GM20000 (cell line): ENCODE data around the gene CMTM8.

ENCODE experiments used
- DNase-seq: peaks from one replicate; pipeline ENCODE4 v3.0.0; 2012; ENCODE audit warnings: low spot score
- TF ChIP-seq, protein P1 (sequence below): IDR thresholded peaks from 2 replicates; pipeline ENCODE4 v1.5.1; 2012; ENCODE audit warnings: mild to moderate bottlenecking, control low read depth; ENCODE audit errors: extremely low read depth, missing control alignments

Gene CMTM8

DNA sequence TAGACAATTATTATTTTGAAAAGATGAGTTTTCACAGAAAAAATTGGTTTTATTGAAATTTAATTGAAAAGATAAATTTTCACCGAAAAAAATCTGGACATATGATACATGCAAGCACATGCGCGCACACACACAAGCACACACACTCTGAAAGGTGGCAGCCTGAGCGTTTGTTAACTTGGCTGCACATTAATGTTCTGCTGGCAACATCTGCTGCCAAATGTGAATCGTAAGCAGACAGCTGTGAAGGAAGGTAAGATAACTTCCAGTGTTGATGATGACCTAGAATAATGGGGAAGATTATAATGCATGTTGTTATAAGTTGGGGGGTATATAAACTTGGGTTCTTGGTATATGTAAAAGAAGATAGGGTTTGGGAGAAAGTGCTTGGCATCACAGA lies 134.8 kb downstream of the CMTM8 start:
- TF ChIP-seq, protein P1, sequence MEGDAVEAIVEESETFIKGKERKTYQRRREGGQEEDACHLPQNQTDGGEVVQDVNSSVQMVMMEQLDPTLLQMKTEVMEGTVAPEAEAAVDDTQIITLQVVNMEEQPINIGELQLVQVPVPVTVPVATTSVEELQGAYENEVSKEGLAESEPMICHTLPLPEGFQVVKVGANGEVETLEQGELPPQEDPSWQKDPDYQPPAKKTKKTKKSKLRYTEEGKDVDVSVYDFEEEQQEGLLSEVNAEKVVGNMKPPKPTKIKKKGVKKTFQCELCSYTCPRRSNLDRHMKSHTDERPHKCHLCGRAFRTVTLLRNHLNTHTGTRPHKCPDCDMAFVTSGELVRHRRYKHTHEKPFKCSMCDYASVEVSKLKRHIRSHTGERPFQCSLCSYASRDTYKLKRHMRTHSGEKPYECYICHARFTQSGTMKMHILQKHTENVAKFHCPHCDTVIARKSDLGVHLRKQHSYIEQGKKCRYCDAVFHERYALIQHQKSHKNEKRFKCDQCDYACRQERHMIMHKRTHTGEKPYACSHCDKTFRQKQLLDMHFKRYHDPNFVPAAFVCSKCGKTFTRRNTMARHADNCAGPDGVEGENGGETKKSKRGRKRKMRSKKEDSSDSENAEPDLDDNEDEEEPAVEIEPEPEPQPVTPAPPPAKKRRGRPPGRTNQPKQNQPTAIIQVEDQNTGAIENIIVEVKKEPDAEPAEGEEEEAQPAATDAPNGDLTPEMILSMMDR = no peak
- no peak for DNase-seq

DNA sequence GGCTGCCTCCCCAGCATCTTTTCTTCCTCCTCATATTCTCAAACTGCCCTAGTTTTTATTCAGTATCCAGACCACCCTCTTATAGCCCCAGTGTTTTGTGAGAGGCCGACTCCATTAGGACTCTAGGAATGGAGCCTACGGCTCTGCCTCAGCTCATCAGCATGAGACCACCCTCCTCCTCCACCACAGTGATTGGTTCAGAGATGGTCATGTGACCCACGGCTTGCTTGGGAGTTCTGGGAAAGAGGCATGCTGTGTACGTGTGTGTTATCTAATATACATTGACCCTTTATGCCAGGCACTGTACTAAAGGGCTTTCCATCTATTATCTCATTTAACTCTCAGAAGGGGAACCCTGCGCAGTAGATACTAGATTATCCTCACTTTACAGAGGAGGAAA lies 135.4 kb downstream of the CMTM8 start:
- DNase-seq = no peak
- TF ChIP-seq, protein P1 = no peak

DNA sequence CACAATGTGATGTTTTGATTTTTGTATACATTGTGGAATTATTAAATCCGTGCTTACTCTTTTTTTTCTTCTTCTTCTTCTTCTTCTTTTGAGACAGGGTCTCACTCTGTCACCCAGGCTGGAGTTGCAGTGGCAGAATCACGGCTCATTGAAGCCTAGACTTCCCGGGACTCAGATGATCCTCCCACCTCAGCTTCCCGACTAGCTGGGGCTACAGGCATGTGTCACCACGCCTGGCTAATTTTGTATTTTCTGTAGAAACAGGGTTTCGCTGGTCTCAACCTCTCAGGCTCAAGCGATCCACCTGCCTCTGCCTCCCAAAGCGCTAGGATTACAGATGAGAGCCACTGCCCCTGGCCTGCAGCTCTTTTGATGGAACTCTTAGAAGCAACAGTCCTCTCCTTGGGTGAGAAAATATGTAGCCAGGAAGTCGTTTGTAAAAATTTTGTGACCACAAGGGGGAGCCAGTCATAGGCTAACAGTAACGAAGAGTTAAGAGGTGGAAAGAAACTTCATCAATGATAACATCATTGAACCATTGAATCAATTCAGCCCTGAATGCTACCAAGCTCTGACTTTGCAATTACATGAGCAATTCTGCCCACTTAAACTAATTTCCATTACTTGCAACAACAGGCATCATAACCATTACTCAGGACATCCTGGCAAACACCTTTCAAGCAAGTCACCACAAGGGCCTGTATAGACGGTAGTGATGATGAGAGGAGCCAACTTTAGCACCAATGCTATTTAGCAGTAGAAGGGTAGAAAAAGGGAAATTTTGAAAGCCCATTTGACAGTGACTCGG lies 136.5 kb downstream of the CMTM8 start:
- TF ChIP-seq, protein P1 = peak; percentile 44
- DNase-seq = peak; percentile 65

DNA sequence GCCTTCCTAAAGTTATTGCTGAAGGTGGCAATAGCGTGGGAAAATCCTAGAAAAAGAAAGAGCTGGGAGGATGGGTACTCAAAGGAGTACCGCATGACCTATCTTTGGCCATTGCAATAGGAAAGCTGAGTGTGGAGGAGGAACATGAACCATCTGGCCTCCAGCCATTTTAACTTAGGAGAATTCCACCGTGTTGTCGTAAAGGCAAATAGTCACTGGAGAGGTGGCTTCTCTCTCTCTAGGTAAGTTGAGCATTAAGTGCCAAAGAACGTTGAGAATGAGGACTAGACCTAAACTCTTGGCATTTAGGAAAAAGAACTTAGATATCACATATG lies 137.1 kb downstream of the CMTM8 start:
- TF ChIP-seq, protein P1 = no peak
- DNase-seq = no peak

DNA sequence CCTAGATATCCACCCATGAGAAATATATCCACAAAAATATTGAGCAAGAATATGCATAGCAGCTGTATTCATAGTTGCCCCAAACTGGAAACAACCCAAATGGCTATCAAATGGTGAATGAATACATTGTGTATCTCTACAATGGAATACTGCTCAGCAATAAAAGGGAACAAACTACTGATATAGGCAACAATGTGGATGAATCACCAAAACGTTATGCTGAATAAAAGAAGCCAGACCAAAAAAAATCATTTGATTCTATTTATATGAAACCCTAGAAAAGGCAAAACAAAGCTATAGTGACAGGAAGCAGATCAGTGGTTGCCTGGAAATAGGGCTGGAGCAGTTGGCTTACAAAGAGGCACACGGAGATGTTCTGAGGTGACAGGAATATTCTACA lies 137.6 kb downstream of the CMTM8 start:
- TF ChIP-seq, protein P1 = no peak

DNA sequence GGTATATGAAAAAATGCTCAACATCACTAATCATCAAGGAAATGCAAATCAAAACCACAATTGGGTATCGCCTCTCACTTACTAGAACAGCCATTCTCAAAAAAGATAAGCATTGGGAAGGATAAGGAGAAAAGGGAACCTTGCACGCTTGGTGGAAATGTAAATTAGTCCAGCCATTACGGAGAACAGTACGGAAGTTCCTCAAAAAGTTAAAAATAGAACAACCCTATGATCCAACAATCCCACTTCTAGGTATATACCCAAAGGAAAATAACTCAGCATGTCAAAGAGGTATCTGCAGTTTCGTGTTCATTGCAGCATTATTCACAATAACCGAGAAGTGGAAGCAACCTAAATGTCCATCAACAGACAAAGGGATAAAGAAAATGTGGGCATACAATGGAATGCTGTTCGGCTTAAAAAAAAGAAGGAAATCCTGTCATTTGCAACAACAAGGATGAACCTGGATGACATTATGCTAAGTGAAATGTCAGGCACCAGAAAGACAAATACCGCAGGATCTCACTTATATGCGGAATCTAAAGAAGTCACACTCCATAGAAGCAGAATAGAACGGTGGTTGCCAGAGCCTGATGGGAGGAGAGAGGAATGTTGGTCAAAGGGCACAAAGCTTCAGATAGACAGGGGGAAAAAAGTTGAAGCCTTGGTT lies 141.5 kb downstream of the CMTM8 start:
- TF ChIP-seq, protein P1 = no peak
- no peak for DNase-seq

More for the DNA sequence above, 137.6 kb downstream of the CMTM8 start:
- DNase-seq = no peak

DNA sequence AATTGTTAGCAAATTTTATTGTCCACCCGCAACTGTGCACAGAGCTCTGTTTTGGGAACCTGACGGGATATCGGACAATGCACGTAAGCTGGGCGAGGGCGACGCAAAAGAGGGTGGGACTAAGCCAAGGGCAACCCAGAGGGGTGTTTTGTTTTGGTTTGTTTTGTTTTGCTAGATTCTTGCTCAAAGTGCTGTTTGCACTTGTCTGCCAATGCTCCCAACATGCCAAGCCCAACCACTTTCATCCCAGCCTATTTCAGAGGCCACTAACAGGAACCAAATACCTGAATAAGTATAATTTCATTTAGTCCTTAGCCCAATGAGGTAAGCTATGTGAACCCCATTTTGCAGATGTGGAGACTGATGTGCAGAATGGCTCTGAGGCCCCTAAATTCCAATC lies 143.4 kb downstream of the CMTM8 start:
- DNase-seq = no peak
- TF ChIP-seq, protein P1 = no peak
